H1 (cell line): ENCODE results near the gene BBS9. TPM values are rescaled to one million over a fixed set of nuclear protein-coding genes. Genes with fewer than 3 reads are reported as not detected.

Experiments
- CTCF ChIA-PET: fragments of 300-600 bp; sonication (Branson Sonifier 250); formaldehyde crosslinking; loops from one replicate; lab custom pipeline; 2021; ENCODE audit not compliant: partially characterized antibody; lab: Charles Lee
- POLR2A ChIA-PET: fragments of 300-600 bp; sonication (Branson Sonifier 250); formaldehyde crosslinking; loops from one replicate; lab custom pipeline; 2021; ENCODE audit warnings: inconsistent platforms; ENCODE audit not compliant: partially characterized antibody; lab: Charles Lee
- DNase-seq, 2 experiments: peaks; one replicate each; pipeline versions ENCODE4 v3.0.0 to v3.0.0-alpha.2; 2010 to 2022; ENCODE audit warnings: low spot score in 2 of 2, low read depth in 1 of 2, mixed read lengths in 1 of 2
- FAIRE-seq: peaks from 2 replicates; lab custom pipeline; 2011; peaks lifted over from hg19 to GRCh38; lab: Jason Lieb, UNC
- H2AFZ ChIP-seq: 2 replicates; pipeline ENCODE4 v1.8.1; 2012; ENCODE audit warnings: low read length, inconsistent platforms
- H2AK5ac ChIP-seq: 2 replicates; pipeline ENCODE4 v1.6.1; 2013; ENCODE audit warnings: low read depth, low read length
- H2BK120ac ChIP-seq: replicated peaks from 2 replicates; pipeline ENCODE3; 2013; ENCODE audit warnings: low read depth, low read length, inconsistent platforms
- H2BK12ac ChIP-seq: 2 replicates; pipeline ENCODE4 v1.6.1; 2013; ENCODE audit warnings: low read depth, low read length
- H2BK15ac ChIP-seq: 2 replicates; pipeline ENCODE4 v1.6.1; 2013; ENCODE audit warnings: low read length
- H2BK20ac ChIP-seq: 2 replicates; pipeline ENCODE4 v1.6.1; 2013; ENCODE audit warnings: low read length
- H2BK5ac ChIP-seq: 2 replicates; pipeline ENCODE4 v1.6.1; 2013; ENCODE audit warnings: low read depth, low read length
- H3K14ac ChIP-seq: 2 replicates; pipeline ENCODE4 v1.6.1; 2013; ENCODE audit warnings: inconsistent platforms; ENCODE audit not compliant: insufficient read length
- H3K18ac ChIP-seq: 2 replicates; pipeline ENCODE4 v1.6.1; 2013; ENCODE audit warnings: low read length; ENCODE audit errors: extremely low read depth
- H3K23ac ChIP-seq: 2 replicates; pipeline ENCODE4 v1.6.1; 2013; ENCODE audit warnings: inconsistent platforms; ENCODE audit not compliant: insufficient read length
- H3K23me2 ChIP-seq: 2 replicates; pipeline ENCODE4 v1.6.1; 2013; ENCODE audit warnings: low read depth, low read length
- H3K27ac ChIP-seq: 2 replicates; pipeline ENCODE4 v1.6.1; 2011; ENCODE audit warnings: low read depth, low read length, inconsistent platforms
- H3K27me3 ChIP-seq, 4 experiments: replicated peaks in 1 of 4; 1 replicate in 1 of 4; 2 replicates in 3 of 4; pipeline versions ENCODE4 v1.6.1 to v1.8.1; 2011 to 2013; ENCODE audit warnings: low read length in 3 of 4, mild to moderate bottlenecking in 3 of 4, inconsistent platforms in 2 of 4, mixed read lengths in 2 of 4, moderate library complexity in 1 of 4; ENCODE audit not compliant: control insufficient read depth in 3 of 4, insufficient read depth in 3 of 4; ENCODE audit errors: extremely low read depth in 1 of 4
- H3K36me3 ChIP-seq, 4 experiments: 2 replicates each; pipeline versions ENCODE4 v1.6.1 to v1.8.1; 2011 to 2013; ENCODE audit warnings: mild to moderate bottlenecking in 4 of 4, low read length in 3 of 4, moderate library complexity in 2 of 4, control low read depth in 1 of 4, inconsistent platforms in 1 of 4; ENCODE audit not compliant: insufficient read depth in 4 of 4, control insufficient read depth in 2 of 4
- H3K4ac ChIP-seq: replicated peaks from 2 replicates; pipeline ENCODE3; 2013; ENCODE audit warnings: low read length, low read depth, mixed read lengths, inconsistent platforms; ENCODE audit not compliant: insufficient read length
- H3K4me1 ChIP-seq, 4 experiments: replicated peaks in 1 of 4; 1 replicate in 1 of 4; 2 replicates in 3 of 4; pipeline versions ENCODE4 v1.6.1 to v1.8.1; 2011 to 2013; ENCODE audit warnings: low read length in 3 of 4, inconsistent platforms in 2 of 4, mixed read lengths in 1 of 4; ENCODE audit not compliant: insufficient read depth in 4 of 4, control insufficient read depth in 3 of 4
- H3K4me2 ChIP-seq, 2 experiments: 2 replicates each; pipeline versions ENCODE4 v1.6.1 to v1.8.1; 2011 to 2013; ENCODE audit warnings: low read depth in 2 of 2, low read length in 2 of 2, control low read depth in 1 of 2, inconsistent platforms in 1 of 2, mild to moderate bottlenecking in 1 of 2; ENCODE audit not compliant: insufficient read depth in 1 of 2
- H3K4me3 ChIP-seq, 4 experiments: fragments of 200-600, 300-600 bp in 1 of 4; sonication (generic), shearing (Covaris generic), sonication (Bioruptor Twin) in 1 of 4; 2 replicates each; pipeline versions ENCODE4 v1.5.1 to v1.8.1; 2011 to 2016; ENCODE audit warnings: low read length in 4 of 4, low read depth in 3 of 4, control low read depth in 2 of 4, inconsistent platforms in 2 of 4, mild to moderate bottlenecking in 2 of 4, mixed read lengths in 1 of 4, moderate library complexity in 1 of 4; ENCODE audit not compliant: insufficient read depth in 2 of 4; ENCODE audit errors: extremely low read depth in 1 of 4
- H3K56ac ChIP-seq: replicated peaks from 2 replicates; pipeline ENCODE3; 2013; ENCODE audit warnings: low read depth, mild to moderate bottlenecking, mixed read lengths, low read length, inconsistent platforms; ENCODE audit not compliant: insufficient read length
- H3K79me1 ChIP-seq: 2 replicates; pipeline ENCODE4 v1.6.1; 2013; ENCODE audit warnings: low read depth, low read length, control low read depth
- H3K79me2 ChIP-seq, 2 experiments: 2 replicates each; pipeline versions ENCODE4 v1.6.1 to v1.8.1; 2012 to 2013; ENCODE audit warnings: low read length in 2 of 2, mild to moderate bottlenecking in 2 of 2, inconsistent platforms in 1 of 2; ENCODE audit not compliant: insufficient read depth in 2 of 2, control insufficient read depth in 1 of 2
- H3K9ac ChIP-seq, 4 experiments: replicated peaks in 1 of 4; 1 replicate in 1 of 4; 2 replicates in 3 of 4; pipeline versions ENCODE4 v1.6.1 to v1.8.1; 2011 to 2013; ENCODE audit warnings: low read depth in 3 of 4, low read length in 3 of 4, control low read depth in 2 of 4, mild to moderate bottlenecking in 2 of 4, moderate library complexity in 2 of 4, inconsistent platforms in 1 of 4; ENCODE audit errors: extremely low read depth in 1 of 4
- H3K9me3 ChIP-seq, 2 experiments: 2 replicates each; pipeline versions ENCODE4 v1.6.1 to v1.8.1; 2012 to 2013; ENCODE audit warnings: mild to moderate bottlenecking in 2 of 2, moderate library complexity in 2 of 2, control low read depth in 1 of 2, inconsistent platforms in 1 of 2, low read depth in 1 of 2, low read length in 1 of 2, mixed read lengths in 1 of 2; ENCODE audit not compliant: insufficient read depth in 2 of 2
- H4K20me1 ChIP-seq, 2 experiments: replicated peaks in 1 of 2; 2 replicates each; pipeline versions ENCODE3 to v1.8.1; 2011 to 2013; ENCODE audit warnings: inconsistent platforms in 2 of 2, low read length in 2 of 2, mild to moderate bottlenecking in 1 of 2; ENCODE audit not compliant: insufficient read depth in 2 of 2, control insufficient read depth in 1 of 2
- H4K5ac ChIP-seq: 2 replicates; pipeline ENCODE4 v1.6.1; 2013; ENCODE audit warnings: low read length, low read depth, mixed read lengths, inconsistent platforms; ENCODE audit not compliant: insufficient read length
- H4K8ac ChIP-seq: 2 replicates; pipeline ENCODE4 v1.8.0; 2013; ENCODE audit warnings: mild to moderate bottlenecking, moderate library complexity, low read length, inconsistent platforms; ENCODE audit not compliant: insufficient read depth; ENCODE audit errors: extremely low read depth
- H4K91ac ChIP-seq: replicated peaks from 2 replicates; pipeline ENCODE3; 2013; ENCODE audit warnings: low read length, mixed read lengths, inconsistent platforms; ENCODE audit not compliant: insufficient read length
- CBX5 ChIP-seq: fragments of 300-800, 300-1000 bp; sonication (generic); IDR thresholded peaks from 2 replicates; pipeline ENCODE4 v1.7.1; 2016; ENCODE audit warnings: antibody characterized with exemption, low read length, low read depth
- HDAC2 ChIP-seq, 2 experiments: fragments of 300-600 bp in 1 of 2; sonication (generic) in 1 of 2; IDR thresholded peaks; 2 replicates each; pipeline ENCODE4 v1.6.1; 2011 to 2012; ENCODE audit warnings: low read depth in 2 of 2, low read length in 2 of 2, mild to moderate bottlenecking in 2 of 2, moderate library complexity in 2 of 2, borderline replicate concordance in 1 of 2, inconsistent platforms in 1 of 2
- NANOG ChIP-seq: IDR thresholded peaks from 2 replicates; pipeline ENCODE4 v1.6.1; 2011; ENCODE audit warnings: low read length, low read depth, mild to moderate bottlenecking, inconsistent platforms; ENCODE audit not compliant: insufficient read depth, poor library complexity, severe bottlenecking
- SUZ12 ChIP-seq: fragments of 200-600 bp; sonication (generic); IDR thresholded peaks from 2 replicates; pipeline ENCODE4 v1.6.1; 2012; ENCODE audit warnings: mild to moderate bottlenecking, inconsistent platforms, low read length, moderate library complexity, mixed read lengths
- TCF12 ChIP-seq: IDR thresholded peaks from 2 replicates; pipeline ENCODE4 v1.6.1; 2011; ENCODE audit warnings: low read depth, mild to moderate bottlenecking, low read length
- whole genome bisulfite sequencing, 2 experiments: shearing (Covaris generic) in 1 of 2; methylation state at CpG; one replicate each; pipeline versions ENCODE4 v1.1.6 to v1.1.7; 2013 to 2015; ENCODE audit warnings: low lambda C conversion rate in 2 of 2, mixed read lengths in 2 of 2, inconsistent platforms in 1 of 2, low coverage in 1 of 2, missing lambda C conversion rate in 1 of 2; ENCODE audit not compliant: insufficient replicate concordance in 2 of 2, insufficient coverage in 1 of 2, insufficient read length in 1 of 2; ENCODE audit errors: extremely low coverage in 1 of 2, missing lambda C conversion rate in 1 of 2; 5-methylcytosine and 5-hydroxymethylcytosine counted together
- polyA plus RNA-seq, 7 experiments: library from polyadenylated mRNA; depleted of rRNA in 3 of 7; stranded (reverse) in 5 of 7; unstranded in 2 of 7; fragments of >200 nt in 5 of 7; fragments of 200-250 nt in 2 of 7; gene quantifications; 1 replicate in 5 of 7; 2 replicates in 1 of 7; 4 replicates in 1 of 7; pipeline versions ENCODE4 v1.2.1 to v1.2.3, GENCODE V29; 2011 to 2013; ENCODE audit warnings: missing spikeins in 2 of 7, mixed read lengths in 2 of 7
- total RNA-seq: library from RNA; stranded (reverse); fragmentation: NEBNext Ultra II Directional; extraction: Animal tissue kit (Norgen Biotek cat#: 25700); gene quantifications from 2 replicates; pipeline ENCODE4 v1.2.1, GENCODE V29; 2021

Gene BBS9
- total and polyA plus RNA-seq, 2 of the 8 experiments (the other 6 are each of a cell fraction or from before 2014, with no cell fraction given), result 22.3 to 37.0 TPM

GRCh38 chr7:33619264-33619663 lies 489.9 kb downstream of the BBS9 start:
- Histone ChIP-seq H3K4ac (no peak overlapping the region), H2BK5ac (no peak overlapping the region), H2BK12ac (no peak overlapping the region), H2BK20ac (no peak overlapping the region), H3K9ac (no peak overlapping the region), H3K27ac (no peak overlapping the region), H2BK15ac (no peak overlapping the region), H3K36me3 (no peaks in the 10 kb centered on the region)
- POLR2A ChIA-PET, result no interaction called here
- no peak for DNase-seq
- no peak for TF ChIP-seq CBX5
- TF ChIP-seq NANOG, result no peak
- TF ChIP-seq HDAC2 (IDR thresholded peaks at IDR 0.05; ENCODE audit: borderline replicate concordance in 1 of 2, low read depth in 2 of 2, low read length in 2 of 2), result no peak
- TF ChIP-seq SUZ12, result no peak
- TF ChIP-seq TCF12, result no peak
- TF ChIP-seq, all 59 proteins: peak for 0
- H3K14ac ChIP-seq, result no peak overlapping the region
- H4K20me1 ChIP-seq, result no peaks in the 10 kb centered on the region
- H3K18ac ChIP-seq, result no peak overlapping the region
- H2AK5ac ChIP-seq, result no peak overlapping the region
- no peak overlapping the region for H3K23ac ChIP-seq
- 87% methylated on average over 2 of the region's 2 CpGs; no CpG with 5 or more reads in 1 of the 2 experiments for WGBS, 2 experiments
- H4K8ac ChIP-seq, result no peak overlapping the region
- CTCF ChIA-PET, result interaction anchor here (1.8 kb wide), 1 partner anchor 67 kb away, joined by 4 read pairs; no protein-coding TSS in a partner anchor
- no peak overlapping the region for H3K4me2 ChIP-seq
- H3K23me2 ChIP-seq, result no peaks in the 10 kb centered on the region
- H3K9me3 ChIP-seq, result no peaks in the 10 kb centered on the region
- no peaks in the 10 kb centered on the region for H3K27me3 ChIP-seq
- H3K79me1 ChIP-seq, result no peaks in the 10 kb centered on the region
- FAIRE-seq, result no peak
- H4K5ac ChIP-seq, result no peak overlapping the region
- H3K56ac ChIP-seq, result no peak overlapping the region
- no peak overlapping the region for H2AFZ ChIP-seq
- H3K79me2 ChIP-seq, result no peaks in the 10 kb centered on the region
- no peak overlapping the region for H3K4me3 ChIP-seq
- H2BK120ac ChIP-seq, result no peak overlapping the region
- no peaks in the 10 kb centered on the region for H3K4me1 ChIP-seq
- H4K91ac ChIP-seq, result no peak overlapping the region
